ENCODE measurements around the gene HMCN1.

HMCN1 gene

GRCh38 chr1:185812934-185813333 is 78.7 kb downstream of the HMCN1 start:
- H3K4me3 ChIP-seq (ENCODE audit: low read length), result no peak overlapping the region
- H3K9ac ChIP-seq (ENCODE audit: low read length), result no peak overlapping the region
- no peak overlapping the region for H2AFZ ChIP-seq (ENCODE audit: low read length)
- H3K4me1 ChIP-seq (ENCODE audit: low read length), result no peaks in the 10 kb centered on the region
- no peaks in the 10 kb centered on the region for H3K36me3 ChIP-seq (replicated peaks; ENCODE audit: insufficient read depth, low read length)
- no peaks in the 10 kb centered on the region for H4K20me1 ChIP-seq (ENCODE audit: insufficient read depth, low read length)
- no peaks in the 10 kb centered on the region for H3K9me2 ChIP-seq (replicated peaks; ENCODE audit: insufficient read depth, low read length)
- H3K9me3 ChIP-seq (replicated peaks; ENCODE audit: insufficient read depth, low read length), result no peaks in the 10 kb centered on the region
- no peak overlapping the region for H3K27ac ChIP-seq (ENCODE audit: low read length)
- TF ChIP-seq CTCF (IDR thresholded peaks at IDR 0.05; ENCODE audit: low read length) (no peak), EZH2 (optimal IDR thresholded peaks at IDR 0.05; ENCODE audit: low read depth, low read length) (no peak), EZH2phosphoT487 (IDR thresholded peaks at IDR 0.05; ENCODE audit: low read length) (no peak)
- no peaks in the 10 kb centered on the region for H3K27me3 ChIP-seq (replicated peaks; ENCODE audit: insufficient read depth, low read length)
- no peaks in the 10 kb centered on the region for H3K79me2 ChIP-seq (ENCODE audit: low read length)
- no peak overlapping the region for H3K4me2 ChIP-seq (ENCODE audit: low read depth, low read length)
- no peaks in the 10 kb centered on the region for H3F3A ChIP-seq (ENCODE audit: insufficient read depth, low read length)
- no peak for DNase-seq

DNA sequence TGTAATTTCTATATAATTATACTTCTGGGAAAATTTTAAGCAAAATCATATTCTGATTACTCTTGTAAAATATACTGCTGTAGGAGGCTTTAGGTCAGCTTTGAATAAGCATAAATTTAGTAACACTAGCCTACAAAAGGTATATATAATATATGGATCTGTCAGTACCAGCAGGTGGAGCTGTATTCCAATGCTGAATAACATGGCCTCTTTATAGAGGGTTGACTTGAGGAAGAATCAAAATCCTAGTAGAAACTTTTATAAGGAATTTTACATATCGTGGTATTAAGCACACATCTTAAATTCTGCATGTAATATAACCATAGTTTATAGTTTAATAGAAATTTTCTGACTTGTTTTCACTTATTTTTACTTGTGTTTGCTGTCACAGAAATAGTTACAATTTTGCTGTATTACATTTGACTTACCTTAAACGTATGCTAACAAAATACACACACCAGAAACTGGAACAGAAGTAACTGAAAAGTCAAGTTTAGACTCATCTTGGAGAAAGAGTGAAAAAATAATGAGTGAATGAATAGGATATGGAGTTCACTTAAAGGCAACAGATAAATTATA is 79.3 kb downstream of the HMCN1 start:
- H3K9me3 ChIP-seq (replicated peaks; ENCODE audit: insufficient read depth, low read length), result no peaks in the 10 kb centered on the region
- DNase-seq, result peak; percentile 51
- no peaks in the 10 kb centered on the region for H3K36me3 ChIP-seq (replicated peaks; ENCODE audit: insufficient read depth, low read length)
- H3K4me3 ChIP-seq (ENCODE audit: low read length), result no peak overlapping the region
- no peak overlapping the region for H2AFZ ChIP-seq (ENCODE audit: low read length)
- no peaks in the 10 kb centered on the region for H3F3A ChIP-seq (ENCODE audit: insufficient read depth, low read length)
- H4K20me1 ChIP-seq (ENCODE audit: insufficient read depth, low read length), result no peaks in the 10 kb centered on the region
- no peaks in the 10 kb centered on the region for H3K4me1 ChIP-seq (ENCODE audit: low read length)
- no peak overlapping the region for H3K27ac ChIP-seq (ENCODE audit: low read length)
- no peaks in the 10 kb centered on the region for H3K27me3 ChIP-seq (replicated peaks; ENCODE audit: insufficient read depth, low read length)
- no peak overlapping the region for H3K4me2 ChIP-seq (ENCODE audit: low read depth, low read length)
- H3K9me2 ChIP-seq (replicated peaks; ENCODE audit: insufficient read depth, low read length), result no peaks in the 10 kb centered on the region
- H3K79me2 ChIP-seq (ENCODE audit: low read length), result no peaks in the 10 kb centered on the region
- H3K9ac ChIP-seq (ENCODE audit: low read length), result no peak overlapping the region
- TF ChIP-seq EZH2phosphoT487 (IDR thresholded peaks at IDR 0.05; ENCODE audit: low read length) (no peak), EZH2 (optimal IDR thresholded peaks at IDR 0.05; ENCODE audit: low read depth, low read length) (no peak), CTCF (IDR thresholded peaks at IDR 0.05; ENCODE audit: low read length) (peak; percentile 64)

DNA sequence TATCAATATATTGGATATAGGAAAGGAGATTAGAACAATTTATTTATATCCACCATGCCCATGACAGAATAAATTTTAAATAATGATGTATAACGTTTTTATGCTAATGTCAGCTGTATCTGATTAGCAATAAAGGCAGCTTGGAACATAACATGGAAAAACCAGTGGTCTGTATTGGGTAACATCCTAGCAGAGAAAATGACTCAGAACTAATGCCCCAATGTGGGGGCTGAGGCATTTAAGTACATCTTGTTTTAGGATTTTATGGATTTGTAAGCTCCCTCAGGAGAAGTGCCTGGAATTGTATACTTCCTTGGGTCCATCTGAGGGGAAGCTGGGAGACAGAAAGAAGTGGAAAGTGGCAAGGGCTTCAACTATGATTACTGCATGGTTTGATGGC is 82.3 kb downstream of the HMCN1 start:
- no peak overlapping the region for H2AFZ ChIP-seq (ENCODE audit: low read length)
- H3F3A ChIP-seq (ENCODE audit: insufficient read depth, low read length), result no peaks in the 10 kb centered on the region
- no peaks in the 10 kb centered on the region for H3K9me2 ChIP-seq (replicated peaks; ENCODE audit: insufficient read depth, low read length)
- no peak overlapping the region for H3K27ac ChIP-seq (ENCODE audit: low read length)
- H3K4me2 ChIP-seq (ENCODE audit: low read depth, low read length), result no peak overlapping the region
- H3K9ac ChIP-seq (ENCODE audit: low read length), result no peak overlapping the region
- no peaks in the 10 kb centered on the region for H3K79me2 ChIP-seq (ENCODE audit: low read length)
- H3K36me3 ChIP-seq (replicated peaks; ENCODE audit: insufficient read depth, low read length), result no peaks in the 10 kb centered on the region
- H3K9me3 ChIP-seq (replicated peaks; ENCODE audit: insufficient read depth, low read length), result no peaks in the 10 kb centered on the region
- no peaks in the 10 kb centered on the region for H3K4me1 ChIP-seq (ENCODE audit: low read length)
- TF ChIP-seq CTCF (IDR thresholded peaks at IDR 0.05; ENCODE audit: low read length) (no peak), EZH2phosphoT487 (IDR thresholded peaks at IDR 0.05; ENCODE audit: low read length) (no peak), EZH2 (optimal IDR thresholded peaks at IDR 0.05; ENCODE audit: low read depth, low read length) (no peak)
- no peaks in the 10 kb centered on the region for H3K27me3 ChIP-seq (replicated peaks; ENCODE audit: insufficient read depth, low read length)
- no peaks in the 10 kb centered on the region for H4K20me1 ChIP-seq (ENCODE audit: insufficient read depth, low read length)
- H3K4me3 ChIP-seq (ENCODE audit: low read length), result no peak overlapping the region
- no peak for DNase-seq
